ENCODE data around the gene TOMM20.

DNA sequence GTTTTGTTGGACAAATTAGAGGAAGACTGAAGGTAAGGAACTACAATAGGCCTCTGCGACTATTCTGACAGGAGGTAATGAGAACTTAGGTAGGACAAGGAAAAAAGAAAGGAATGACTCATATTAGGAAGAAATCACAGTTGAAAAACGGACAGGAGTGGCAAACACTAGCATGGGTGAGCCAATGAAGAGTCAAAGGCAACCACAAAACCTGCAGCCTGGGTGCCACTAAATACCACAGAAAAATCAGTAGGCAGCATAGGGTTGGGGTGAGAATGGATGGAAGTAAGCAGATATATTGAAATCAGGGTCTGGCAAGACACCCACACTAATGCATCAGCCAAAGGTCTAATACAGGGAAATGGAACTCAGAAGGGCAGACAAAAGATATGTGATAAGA is 22.4 kb upstream of the TOMM20 start:
- TF ChIP-seq EZH2 (IDR thresholded peaks at IDR 0.05; ENCODE audit: borderline replicate concordance, insufficient read depth, low read depth, low read length, poor library complexity, severe bottlenecking), result no peak
- TF ChIP-seq CTCF (IDR thresholded peaks at IDR 0.05), result no peak

Data from B cell (primary cell).